NCI-H1930 (cell line): Measurements from ENCODE around the gene KPNA1.
"Not testable (repeated sequence)": the region's sequence is repeated elsewhere in the genome, so short reads cannot be mapped to it uniquely, and the experiment has no call there.

Experiments used
- DNase-seq, 2 experiments: peaks; one replicate each; lab custom pipeline; 2025; lab: John Stamatoyannopoulos, UW

KPNA1 gene

GRCh38 chr3:122519693-122520092 is 5.0 kb upstream of the KPNA1 start:
- DNase-seq: no peak

GRCh38 chr3:122516846-122517360 is 2.2 kb upstream of the KPNA1 start:
- DNase-seq: no peak

GRCh38 chr3:122515870-122516269 is 1.1 kb upstream of the KPNA1 start:
- no peak for DNase-seq

- DNase-seq: no peak
These were observed 305 bp upstream of the KPNA1 start for GRCh38 chr3:122515020-122515468.

- DNase-seq: no peak
These were observed 1.2 kb downstream of the KPNA1 start for GRCh38 chr3:122513386-122514122.

- no peak for DNase-seq
These were observed 2.5 kb downstream of the KPNA1 start for GRCh38 chr3:122512284-122512683.

GRCh38 chr3:122510878-122511535 is 3.7 kb downstream of the KPNA1 start:
- no peak for DNase-seq

- not testable (repeated sequence) for DNase-seq
These were observed 5.8 kb downstream of the KPNA1 start for GRCh38 chr3:122508944-122509343.

- DNase-seq: no peak
These were observed 6.4 kb downstream of the KPNA1 start for GRCh38 chr3:122508135-122508914.

- no peak for DNase-seq
These were observed 8.3 kb downstream of the KPNA1 start for GRCh38 chr3:122506450-122506849.

GRCh38 chr3:122505676-122506075 is 9.1 kb downstream of the KPNA1 start:
- no peak for DNase-seq

GRCh38 chr3:122502941-122503340 is 11.8 kb downstream of the KPNA1 start:
- no peak for DNase-seq

- DNase-seq: no peak
These were observed 12.6 kb downstream of the KPNA1 start for GRCh38 chr3:122502139-122502538.

GRCh38 chr3:122500964-122501363 is 13.8 kb downstream of the KPNA1 start:
- not testable (repeated sequence) for DNase-seq

- DNase-seq: no peak
These were observed 16.6 kb downstream of the KPNA1 start for GRCh38 chr3:122498152-122498551.

- no peak for DNase-seq
These were observed 17.3 kb downstream of the KPNA1 start for GRCh38 chr3:122497425-122497824.

- no peak for DNase-seq
These were observed 18.2 kb downstream of the KPNA1 start for GRCh38 chr3:122496508-122496907.

- DNase-seq: no peak
These were observed 21.4 kb downstream of the KPNA1 start for GRCh38 chr3:122493296-122493695.

GRCh38 chr3:122488262-122488973 is 26.3 kb downstream of the KPNA1 start:
- no peak for DNase-seq

- DNase-seq: no peak
These were observed 29.8 kb downstream of the KPNA1 start for GRCh38 chr3:122484985-122485384.

- DNase-seq: no peak
These were observed 33.3 kb downstream of the KPNA1 start for GRCh38 chr3:122481390-122481789.

GRCh38 chr3:122476532-122476931 is 38.2 kb downstream of the KPNA1 start:
- DNase-seq: no peak
